COLO829 (cell line): Measurements from ENCODE around the gene PHACTR1.
"Not testable (repeated sequence)": the region's sequence is repeated elsewhere in the genome, so short reads cannot be mapped to it uniquely, and the experiment has no call there.

ENCODE experiments used
- DNase-seq: peaks from one replicate; pipeline ENCODE4 v3.0.0; 2012; ENCODE audit warnings: low spot score

The PHACTR1 gene

GRCh38 chr6:13112921-13113320, 396.4 kb downstream of the PHACTR1 start:
- DNase-seq, result no peak

GRCh38 chr6:13113376-13113775, 396.8 kb downstream of the PHACTR1 start:
- no peak for DNase-seq

GRCh38 chr6:13113981-13114593, 397.5 kb downstream of the PHACTR1 start:
- no peak for DNase-seq

GRCh38 chr6:13116155-13116554, 399.6 kb downstream of the PHACTR1 start:
- no peak for DNase-seq

GRCh38 chr6:13117570-13117969, 401.0 kb downstream of the PHACTR1 start:
- no peak for DNase-seq

GRCh38 chr6:13119549-13119948, 403.0 kb downstream of the PHACTR1 start:
- no peak for DNase-seq

- DNase-seq, result no peak
Measured at GRCh38 chr6:13120483-13121482, 404.2 kb downstream of the PHACTR1 start.

GRCh38 chr6:13124131-13124530, 407.6 kb downstream of the PHACTR1 start:
- no peak for DNase-seq

GRCh38 chr6:13125841-13126240, 409.3 kb downstream of the PHACTR1 start:
- no peak for DNase-seq

GRCh38 chr6:13131935-13132661, 415.5 kb downstream of the PHACTR1 start:
- DNase-seq, result no peak

- DNase-seq, result not testable (repeated sequence)
Measured at GRCh38 chr6:13133894-13134293, 417.3 kb downstream of the PHACTR1 start.

- no peak for DNase-seq
Measured at GRCh38 chr6:13135152-13135551, 418.6 kb downstream of the PHACTR1 start.

- no peak for DNase-seq
Measured at GRCh38 chr6:13139119-13139518, 422.6 kb downstream of the PHACTR1 start.

- no peak for DNase-seq
Measured at GRCh38 chr6:13140980-13141379, 424.4 kb downstream of the PHACTR1 start.

- no peak for DNase-seq
Measured at GRCh38 chr6:13141387-13141786, 424.8 kb downstream of the PHACTR1 start.

- DNase-seq, result no peak
Measured at GRCh38 chr6:13142611-13143010, 426.0 kb downstream of the PHACTR1 start.

- no peak for DNase-seq
Measured at GRCh38 chr6:13146442-13146841, 429.9 kb downstream of the PHACTR1 start.

GRCh38 chr6:13147376-13147775, 430.8 kb downstream of the PHACTR1 start:
- no peak for DNase-seq

- no peak for DNase-seq
Measured at GRCh38 chr6:13147782-13148181, 431.2 kb downstream of the PHACTR1 start.

GRCh38 chr6:13152764-13153163, 436.2 kb downstream of the PHACTR1 start:
- DNase-seq, result no peak

- no peak for DNase-seq
Measured at GRCh38 chr6:13156381-13156780, 439.8 kb downstream of the PHACTR1 start.

GRCh38 chr6:13157293-13157692, 440.7 kb downstream of the PHACTR1 start:
- no peak for DNase-seq

- DNase-seq, result no peak
Measured at GRCh38 chr6:13159300-13159699, 442.7 kb downstream of the PHACTR1 start.
